HCT116 (cell line): ENCODE data around the gene NHERF2.

Experiments
- CTCF ChIP-seq, 3 experiments: fragments of 200-600 bp in 1 of 3; sonication (generic) in 1 of 3; IDR thresholded peaks in 2 of 3; conservative IDR thresholded peaks in 1 of 3; 2 replicates each; pipeline ENCODE4 v1.5.1; 2012 to 2017; ENCODE audit warnings: low read depth in 2 of 3, low read length in 2 of 3, antibody characterized with exemption in 1 of 3, borderline replicate concordance in 1 of 3, control low read depth in 1 of 3, mild to moderate bottlenecking in 1 of 3, mixed read lengths in 1 of 3, mixed run types in 1 of 3, moderate library complexity in 1 of 3; ENCODE audit not compliant: insufficient read depth in 1 of 3
- EZH2 ChIP-seq: fragments of 200-600 bp; sonication (generic); IDR thresholded peaks from 2 replicates; pipeline ENCODE4 v1.6.1; 2017; ENCODE audit warnings: antibody characterized with exemption, mixed run types
- EZH2phosphoT487 ChIP-seq: fragments of 200-600 bp; IDR thresholded peaks from 2 replicates; pipeline ENCODE4 v1.6.1; 2018; ENCODE audit warnings: antibody characterized with exemption, borderline replicate concordance
- POLR2A ChIP-seq: IDR thresholded peaks from 2 replicates; pipeline ENCODE4 v1.7.0; 2011; ENCODE audit warnings: borderline replicate concordance; ENCODE audit not compliant: insufficient read depth, insufficient read length; ENCODE audit errors: extremely low read depth
- SRF ChIP-seq: IDR thresholded peaks from 2 replicates; pipeline ENCODE4 v1.6.1; 2012; ENCODE audit warnings: low read depth
- YY1 ChIP-seq: IDR thresholded peaks from 2 replicates; pipeline ENCODE4 v1.6.1; 2011; ENCODE audit warnings: low read length, low read depth, moderate library complexity, mild to moderate bottlenecking; ENCODE audit not compliant: insufficient replicate concordance; ENCODE audit errors: extremely low read depth
- ZFX ChIP-seq: fragments of 450-650 bp; IDR thresholded peaks from 2 replicates; pipeline ENCODE4 v1.6.1; 2017
- ZNF274 ChIP-seq: fragments of 200-500 bp; sonication (Bioruptor generic); IDR thresholded peaks from 2 replicates; pipeline ENCODE4 v1.6.1; 2014; ENCODE audit warnings: mild to moderate bottlenecking, low read depth, low read length, inconsistent platforms
- TF ChIP-seq, protein P1 (sequence below): IDR thresholded peaks from 2 replicates; pipeline ENCODE4 v1.6.1; 2012
- TF ChIP-seq, protein P2 (sequence below): IDR thresholded peaks from 2 replicates; pipeline ENCODE4 v1.6.1; 2012

DNA sequence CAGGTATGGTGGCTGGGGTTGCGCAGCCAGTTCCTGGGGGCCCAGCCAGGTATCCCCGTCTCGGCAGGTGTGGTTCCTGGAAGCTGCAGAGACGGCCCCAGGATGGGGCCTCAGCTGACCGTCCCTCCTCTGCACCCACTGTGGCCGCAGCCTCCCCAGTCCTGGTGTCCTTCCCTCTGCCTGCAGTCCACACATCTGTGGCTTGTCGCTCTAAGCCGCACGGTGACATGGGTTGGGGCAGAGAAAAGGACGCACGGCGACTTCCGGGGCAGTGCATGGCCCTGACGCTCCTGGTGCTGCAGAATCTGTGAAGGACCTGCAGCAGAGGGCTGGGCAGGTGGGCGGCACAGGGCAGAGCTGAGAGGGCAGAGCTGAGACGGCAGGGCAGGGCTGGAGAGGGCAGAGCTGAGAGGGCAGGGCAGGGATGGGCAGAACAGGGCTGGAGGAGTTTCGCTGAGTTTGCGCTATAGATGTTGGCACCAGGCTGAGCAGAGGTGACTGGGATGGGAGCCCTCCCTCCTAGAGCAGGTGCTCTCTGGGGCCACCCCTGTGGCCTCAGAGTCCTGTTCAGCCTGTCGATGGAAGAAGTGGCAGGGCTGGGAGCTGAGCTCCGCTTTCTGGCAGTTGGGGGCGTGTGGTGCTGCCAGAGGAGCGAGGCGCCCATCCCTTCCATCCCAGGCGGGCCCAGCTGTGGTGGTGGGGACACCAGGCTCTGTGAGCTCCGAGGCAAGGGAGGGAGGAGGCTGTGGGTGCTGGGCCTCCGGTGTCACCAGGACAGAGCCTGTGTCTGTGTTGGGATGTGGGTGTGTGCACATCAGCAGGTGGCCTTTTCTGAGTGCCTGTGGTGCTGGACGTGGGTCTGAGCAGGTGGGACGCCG is 44.1 kb downstream of the NHERF2 start:
- TF ChIP-seq ZFX = no peak
- TF ChIP-seq, protein P1, sequence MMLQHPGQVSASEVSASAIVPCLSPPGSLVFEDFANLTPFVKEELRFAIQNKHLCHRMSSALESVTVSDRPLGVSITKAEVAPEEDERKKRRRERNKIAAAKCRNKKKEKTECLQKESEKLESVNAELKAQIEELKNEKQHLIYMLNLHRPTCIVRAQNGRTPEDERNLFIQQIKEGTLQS = no peak
- TF ChIP-seq CTCF (IDR thresholded peaks at IDR 0.05 in 2 of 3, conservative IDR thresholded peaks at IDR 0.05 in 1 of 3; ENCODE audit: borderline replicate concordance in 1 of 3, insufficient read depth in 1 of 3, low read depth in 2 of 3, low read length in 2 of 3) = no peak
- no peak for TF ChIP-seq ZNF274
- no peak for TF ChIP-seq EZH2
- no peak for TF ChIP-seq SRF
- TF ChIP-seq, protein P2, sequence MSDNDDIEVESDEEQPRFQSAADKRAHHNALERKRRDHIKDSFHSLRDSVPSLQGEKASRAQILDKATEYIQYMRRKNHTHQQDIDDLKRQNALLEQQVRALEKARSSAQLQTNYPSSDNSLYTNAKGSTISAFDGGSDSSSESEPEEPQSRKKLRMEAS = no peak
- no peak for TF ChIP-seq YY1
- TF ChIP-seq POLR2A = no peak
- TF ChIP-seq EZH2phosphoT487 = no peak
